ENCODE results near the gene HLA-DMB.
"Not testable (repeated sequence)": the region's sequence is repeated elsewhere in the genome, so short reads cannot be mapped to it uniquely, and the experiment has no call there.

HLA-DMB gene

GRCh38 chr6:32949113-32949512, 8.3 kb upstream of the HLA-DMB start:
- H3K4me3 ChIP-seq (ENCODE audit: low read length) = no peak overlapping the region

DNA sequence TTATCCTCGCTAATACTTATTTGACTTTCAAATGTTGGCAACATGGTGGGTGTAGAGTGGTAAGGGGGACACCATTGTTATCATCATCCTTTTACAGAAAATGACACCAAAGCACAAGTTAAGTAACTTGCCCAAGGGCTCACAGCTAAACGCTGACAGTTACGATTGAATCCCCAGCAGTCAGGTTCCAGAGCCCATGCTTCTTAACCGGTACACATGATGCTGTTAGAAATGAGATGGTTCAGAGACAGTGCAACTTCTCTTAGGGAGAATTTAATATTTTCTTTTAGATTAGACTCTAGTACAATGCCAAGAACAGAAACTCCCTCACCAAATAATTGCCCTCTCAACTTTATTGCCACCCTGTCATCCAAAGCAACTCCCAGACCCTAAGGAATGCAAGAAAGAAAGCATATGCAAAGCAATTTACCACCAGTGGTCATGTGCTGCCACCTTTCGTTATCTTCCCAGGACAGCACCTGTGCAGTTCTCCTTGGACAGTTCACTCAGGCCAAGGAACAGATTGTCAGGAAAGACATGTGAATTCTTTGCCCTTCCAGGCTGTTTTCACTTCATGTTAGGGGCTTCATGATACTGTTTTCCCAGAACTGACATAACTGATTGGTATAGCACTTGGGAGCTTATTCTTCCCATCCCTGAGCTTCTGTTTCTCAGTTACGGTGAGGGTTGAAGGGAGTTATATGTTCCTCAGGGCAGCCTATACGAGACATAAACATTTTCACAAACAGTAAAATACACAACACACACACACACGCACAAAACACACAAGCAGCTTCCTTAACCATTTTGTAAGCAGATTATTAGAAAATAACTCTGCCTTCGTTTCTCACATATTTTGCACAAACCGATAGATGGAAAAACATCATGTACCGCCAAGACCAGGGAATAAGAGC, 7.0 kb upstream of the HLA-DMB start:
- TF ChIP-seq, protein P1, sequence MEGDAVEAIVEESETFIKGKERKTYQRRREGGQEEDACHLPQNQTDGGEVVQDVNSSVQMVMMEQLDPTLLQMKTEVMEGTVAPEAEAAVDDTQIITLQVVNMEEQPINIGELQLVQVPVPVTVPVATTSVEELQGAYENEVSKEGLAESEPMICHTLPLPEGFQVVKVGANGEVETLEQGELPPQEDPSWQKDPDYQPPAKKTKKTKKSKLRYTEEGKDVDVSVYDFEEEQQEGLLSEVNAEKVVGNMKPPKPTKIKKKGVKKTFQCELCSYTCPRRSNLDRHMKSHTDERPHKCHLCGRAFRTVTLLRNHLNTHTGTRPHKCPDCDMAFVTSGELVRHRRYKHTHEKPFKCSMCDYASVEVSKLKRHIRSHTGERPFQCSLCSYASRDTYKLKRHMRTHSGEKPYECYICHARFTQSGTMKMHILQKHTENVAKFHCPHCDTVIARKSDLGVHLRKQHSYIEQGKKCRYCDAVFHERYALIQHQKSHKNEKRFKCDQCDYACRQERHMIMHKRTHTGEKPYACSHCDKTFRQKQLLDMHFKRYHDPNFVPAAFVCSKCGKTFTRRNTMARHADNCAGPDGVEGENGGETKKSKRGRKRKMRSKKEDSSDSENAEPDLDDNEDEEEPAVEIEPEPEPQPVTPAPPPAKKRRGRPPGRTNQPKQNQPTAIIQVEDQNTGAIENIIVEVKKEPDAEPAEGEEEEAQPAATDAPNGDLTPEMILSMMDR (IDR thresholded peaks at IDR 0.05; ENCODE audit: insufficient read depth, low read depth, low read length, missing control alignments) = peak; percentile 80
- DNase-seq (ENCODE audit: low read depth) = peak; percentile 70
- H3K4me3 ChIP-seq (ENCODE audit: low read length) = no peak overlapping the region

More at GRCh38 chr6:32949113-32949512, 8.3 kb upstream of the HLA-DMB start:
- TF ChIP-seq, protein P1 (IDR thresholded peaks at IDR 0.05; ENCODE audit: insufficient read depth, low read depth, low read length, missing control alignments) = no peak
- no peak for DNase-seq (ENCODE audit: low read depth)

GRCh38 chr6:32946893-32947292, 6.1 kb upstream of the HLA-DMB start:
- H3K4me3 ChIP-seq (ENCODE audit: low read length) = no peak overlapping the region
- TF ChIP-seq, protein P1 (IDR thresholded peaks at IDR 0.05; ENCODE audit: insufficient read depth, low read depth, low read length, missing control alignments) = no peak
- no peak for DNase-seq (ENCODE audit: low read depth)

DNA sequence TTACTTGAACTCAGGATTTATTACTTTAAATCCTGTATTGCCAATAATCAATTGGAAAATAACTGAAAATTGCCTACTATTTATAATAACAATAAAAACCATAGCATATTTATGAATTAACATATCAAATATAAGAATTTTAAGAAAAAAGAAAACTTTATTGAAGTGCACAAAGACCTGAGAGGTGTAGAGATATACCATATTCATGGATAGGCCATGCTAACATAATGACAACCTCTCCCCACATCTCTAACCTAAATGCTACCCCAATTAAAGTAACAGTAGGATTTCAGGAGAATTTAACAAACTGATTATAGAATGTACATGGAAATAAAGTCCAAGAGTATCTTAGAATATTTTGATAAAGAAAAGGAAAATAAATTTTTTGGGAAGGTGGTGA, 5.1 kb upstream of the HLA-DMB start:
- no peak for DNase-seq (ENCODE audit: low read depth)
- TF ChIP-seq, protein P1 (IDR thresholded peaks at IDR 0.05; ENCODE audit: insufficient read depth, low read depth, low read length, missing control alignments) = no peak

GRCh38 chr6:32945108-32945760, 4.4 kb upstream of the HLA-DMB start:
- no peak for DNase-seq (ENCODE audit: low read depth)
- TF ChIP-seq, protein P1 (IDR thresholded peaks at IDR 0.05; ENCODE audit: insufficient read depth, low read depth, low read length, missing control alignments) = no peak
- no peak overlapping the region for H3K4me3 ChIP-seq (ENCODE audit: low read length)

More for the DNA sequence above, 5.1 kb upstream of the HLA-DMB start:
- H3K4me3 ChIP-seq (ENCODE audit: low read length) = no peak overlapping the region

DNA sequence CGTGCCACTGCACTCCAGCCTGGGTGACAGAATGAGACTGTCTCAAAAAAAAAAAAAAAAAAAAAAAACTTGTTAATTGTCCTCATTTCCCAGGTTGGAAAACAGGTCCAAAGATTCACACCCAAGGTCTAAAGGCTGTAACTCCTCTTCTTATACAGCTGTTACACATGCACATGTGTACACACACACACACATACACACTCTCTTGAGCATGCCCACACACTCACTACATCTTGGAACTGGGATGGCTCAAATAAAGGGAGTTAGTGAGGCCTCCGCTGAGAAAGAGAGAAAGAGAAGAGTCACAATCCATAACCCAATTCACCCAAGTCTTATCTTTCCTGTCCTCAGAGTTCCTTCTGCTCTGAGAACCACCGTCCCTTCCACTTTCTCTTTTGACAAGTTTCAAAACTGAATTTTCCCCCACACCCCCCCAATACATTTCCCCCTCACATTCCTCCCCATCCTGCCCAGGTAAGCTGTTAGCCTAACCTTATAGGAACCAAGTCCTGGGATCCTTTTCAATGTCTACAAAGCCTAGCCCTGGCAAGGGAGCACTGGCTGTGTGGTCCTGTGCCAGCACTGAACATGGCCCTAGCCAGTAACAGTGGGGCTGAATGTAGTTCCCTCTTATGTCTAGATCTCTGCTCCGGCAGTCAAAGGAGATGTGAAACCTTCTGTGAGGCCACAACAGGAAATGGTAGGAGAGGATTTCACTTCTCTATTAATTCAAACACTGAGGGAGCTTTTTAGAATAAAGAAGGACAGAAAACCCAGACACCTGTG, 3.2 kb upstream of the HLA-DMB start:
- no peak for DNase-seq (ENCODE audit: low read depth)
- TF ChIP-seq, protein P1 (IDR thresholded peaks at IDR 0.05; ENCODE audit: insufficient read depth, low read depth, low read length, missing control alignments) = no peak
- H3K4me3 ChIP-seq (ENCODE audit: low read length) = no peak overlapping the region

DNA sequence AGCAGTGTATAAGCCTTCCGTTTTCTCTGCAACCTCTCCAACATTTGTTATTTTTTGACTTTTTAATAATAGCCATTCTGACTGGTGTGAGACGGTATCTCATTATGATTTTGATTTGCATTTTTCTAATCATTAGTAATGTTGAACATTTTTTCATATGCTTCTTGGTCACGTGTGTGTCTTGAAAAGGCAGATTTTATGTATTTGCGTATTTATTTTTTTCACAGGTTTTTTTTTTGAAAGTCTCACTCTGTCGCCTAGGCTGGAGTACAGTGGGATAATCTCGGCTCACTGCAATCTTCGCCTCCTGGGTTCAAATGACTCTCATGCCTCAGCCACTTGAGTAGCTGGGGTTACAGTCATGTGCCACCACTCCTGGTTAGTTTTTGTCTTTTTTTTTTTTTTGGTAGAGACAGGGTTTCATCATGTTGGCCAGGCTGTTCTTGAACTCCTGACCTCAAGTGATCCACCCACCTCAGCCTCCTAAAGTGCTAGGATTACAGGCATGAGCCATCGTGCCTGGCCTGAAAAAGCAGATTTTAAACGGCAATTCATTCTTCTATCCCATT, 1.8 kb upstream of the HLA-DMB start:
- H3K4me3 ChIP-seq (ENCODE audit: low read length); DNase-seq (ENCODE audit: low read depth): not testable (repeated sequence)

All from epithelial cell of esophagus (primary cell).